Hepatocyte (in vitro differentiated cells): ENCODE data around the gene CDK17.
"Not testable (repeated sequence)": the region's sequence is repeated elsewhere in the genome, so short reads cannot be mapped to it uniquely, and the experiment has no call there.

Experiments
- CTCF ChIP-seq: fragments of 200-600 bp; sonication (generic); IDR thresholded peaks from 2 replicates; pipeline ENCODE4 v1.5.1; 2016; ENCODE audit warnings: antibody characterized with exemption, mild to moderate bottlenecking; ENCODE audit not compliant: poor library complexity
- EZH2 ChIP-seq: fragments of 200-600 bp; sonication (generic); IDR thresholded peaks from 2 replicates; pipeline ENCODE4 v1.6.1; 2016; ENCODE audit warnings: antibody characterized with exemption, mild to moderate bottlenecking, borderline replicate concordance

GRCh38 chr12:96407429-96408097 is 7.3 kb upstream of the CDK17 start:
- not testable (repeated sequence) for TF ChIP-seq CTCF, EZH2
